Suppressor macrophage treated with lipopolysaccharide for 1 hour (primary cell): ENCODE data around the gene CPE.
A peak's percentile ranks its signal among the peaks of the same experiment; 100 is the strongest.

Experiments
- DNase-seq, 3 donors: peaks; one replicate each; pipeline ENCODE4 v3.0.0-alpha.2; 2020 to 2022

CPE gene

GRCh38 chr4:165367040-165367439 lies 11.8 kb upstream of the CPE start:
- no peak for DNase-seq

DNA sequence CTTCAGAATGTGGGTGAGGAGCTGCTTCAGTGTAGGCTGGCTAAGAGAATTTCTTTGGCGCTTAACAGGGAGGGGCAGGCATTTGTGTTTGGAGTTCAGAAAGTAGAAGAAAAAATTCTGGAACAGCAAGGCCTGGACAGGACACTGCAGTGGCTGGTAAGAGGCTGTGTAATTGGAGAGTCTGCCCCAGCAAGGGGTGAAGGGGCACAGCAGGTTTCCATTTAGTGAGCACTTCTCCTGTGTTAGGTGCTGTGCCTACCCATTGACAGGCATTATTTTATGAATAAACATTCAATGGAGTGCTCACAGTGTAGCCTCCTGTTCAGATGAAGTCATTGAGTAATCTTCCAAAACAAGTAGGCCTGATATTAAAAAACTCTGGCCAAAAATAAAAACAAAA lies 10.7 kb upstream of the CPE start:
- no peak for DNase-seq

DNA sequence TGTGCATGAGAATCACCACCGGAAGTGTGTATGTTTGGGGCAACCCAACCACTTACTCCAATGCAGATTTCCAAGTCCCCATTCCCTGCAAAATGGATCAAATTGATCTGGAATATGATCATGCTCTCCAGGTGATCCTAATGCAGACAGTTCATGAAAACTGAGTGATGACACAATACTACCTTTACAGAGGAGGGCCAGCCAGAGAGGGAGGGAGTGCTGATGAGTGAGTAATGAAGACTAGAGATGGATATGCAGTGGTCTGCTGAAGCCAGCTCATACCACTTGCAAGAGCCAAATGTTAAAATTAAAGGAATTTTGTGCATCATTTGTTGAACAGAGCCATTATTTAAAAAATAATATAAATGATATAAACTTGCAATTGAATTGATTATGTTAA lies 10.2 kb upstream of the CPE start:
- no peak for DNase-seq

GRCh38 chr4:165369522-165369921 lies 9.3 kb upstream of the CPE start:
- peak in 2 of 3 donors; percentile 33 to 34 for DNase-seq

GRCh38 chr4:165370530-165370929 lies 8.3 kb upstream of the CPE start:
- no peak for DNase-seq

DNA sequence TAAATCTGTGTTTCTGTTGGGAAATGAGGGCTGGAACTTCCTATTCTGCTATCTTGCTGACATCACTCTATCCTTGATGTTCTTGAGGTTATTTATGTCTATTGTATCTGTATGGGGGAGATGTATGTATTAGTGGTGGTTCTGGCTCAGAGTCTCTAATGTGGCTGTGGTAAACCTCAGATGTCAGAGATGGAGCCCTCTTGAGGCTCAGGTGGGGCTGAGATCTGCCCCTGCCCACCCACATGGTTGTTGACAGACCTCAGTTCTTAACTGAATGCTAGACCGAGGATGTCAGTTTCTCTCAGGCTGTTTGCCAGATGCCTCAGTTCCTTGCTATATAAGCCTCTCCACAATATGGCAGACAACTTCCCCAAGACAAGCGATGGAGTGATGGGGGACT lies 3.3 kb upstream of the CPE start:
- DNase-seq, result no peak

- DNase-seq, result no peak
These were observed 437 bp upstream of the CPE start for GRCh38 chr4:165378398-165378744.

GRCh38 chr4:165379678-165380064 lies 863 bp downstream of the CPE start:
- DNase-seq, result no peak

- DNase-seq, result no peak
These were observed 2.0 kb downstream of the CPE start for GRCh38 chr4:165380805-165381204.

GRCh38 chr4:165381821-165382373 lies 3.1 kb downstream of the CPE start:
- DNase-seq, result no peak

- no peak for DNase-seq
These were observed 3.8 kb downstream of the CPE start for GRCh38 chr4:165382640-165383039.

- no peak for DNase-seq
These were observed 4.8 kb downstream of the CPE start for GRCh38 chr4:165383591-165384073.

GRCh38 chr4:165384186-165384585 lies 5.4 kb downstream of the CPE start:
- no peak for DNase-seq

DNA sequence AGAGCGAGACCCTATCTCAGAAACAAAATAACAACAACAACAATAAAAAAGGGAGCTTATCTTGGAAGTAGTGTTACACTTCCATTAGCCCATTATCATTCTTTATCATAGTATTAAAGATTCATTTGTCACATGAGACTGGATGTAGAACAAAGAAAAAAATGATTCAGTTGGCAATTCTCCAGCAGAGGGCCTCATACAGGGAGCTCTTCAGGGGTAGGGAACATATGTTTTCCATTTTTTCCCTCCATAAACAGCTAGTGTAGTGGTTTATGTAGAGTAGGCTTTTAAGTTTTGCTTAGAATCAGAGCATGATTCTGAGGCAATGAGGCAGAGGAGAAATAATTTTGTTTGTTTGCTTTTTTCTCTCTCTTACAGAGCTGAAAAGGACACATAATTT lies 5.8 kb downstream of the CPE start:
- no peak for DNase-seq

DNA sequence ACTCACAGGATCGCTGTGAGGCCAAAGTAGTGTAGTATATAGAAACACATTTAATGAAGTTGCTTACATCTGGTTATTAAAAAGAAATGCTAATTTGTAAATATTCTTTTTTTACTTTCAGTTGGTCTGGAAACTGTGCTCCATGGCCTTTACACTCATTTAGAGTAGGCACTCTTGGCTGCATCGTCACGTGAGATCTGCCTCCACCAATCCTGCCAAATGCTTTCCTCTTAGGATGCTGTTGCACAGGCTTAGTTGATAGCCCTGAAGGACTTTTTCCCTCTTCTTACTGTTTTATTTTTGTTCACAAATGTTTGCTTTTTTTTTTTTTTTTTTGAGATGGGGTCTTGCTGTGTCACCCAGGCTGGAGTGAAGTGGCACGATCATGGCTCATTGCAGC lies 6.3 kb downstream of the CPE start:
- DNase-seq, result no peak

GRCh38 chr4:165386328-165386727 lies 7.5 kb downstream of the CPE start:
- no peak for DNase-seq

- no peak for DNase-seq
These were observed 9.9 kb downstream of the CPE start for GRCh38 chr4:165388756-165389155.

- no peak for DNase-seq
These were observed 14.2 kb downstream of the CPE start for GRCh38 chr4:165393051-165393450.

DNA sequence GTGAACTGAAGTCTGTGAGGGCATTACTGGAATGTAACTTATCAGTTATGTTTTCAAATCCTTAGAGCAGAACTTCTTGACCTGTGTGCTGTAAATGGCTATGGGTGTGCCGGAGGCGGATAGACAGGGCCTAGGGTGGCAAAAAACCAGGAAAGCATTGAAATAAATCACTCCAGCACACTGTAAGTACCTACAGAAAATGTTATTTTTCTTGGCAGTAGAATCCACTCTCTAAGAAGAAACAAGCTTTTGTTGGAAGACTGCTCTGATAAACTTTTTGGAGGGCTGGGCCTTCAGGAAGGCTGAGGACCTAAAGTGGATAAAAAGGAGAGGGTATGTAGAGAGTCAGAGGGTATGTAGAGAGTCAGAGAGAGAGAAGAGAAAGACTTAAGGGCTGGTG lies 14.9 kb downstream of the CPE start:
- DNase-seq, result no peak

DNA sequence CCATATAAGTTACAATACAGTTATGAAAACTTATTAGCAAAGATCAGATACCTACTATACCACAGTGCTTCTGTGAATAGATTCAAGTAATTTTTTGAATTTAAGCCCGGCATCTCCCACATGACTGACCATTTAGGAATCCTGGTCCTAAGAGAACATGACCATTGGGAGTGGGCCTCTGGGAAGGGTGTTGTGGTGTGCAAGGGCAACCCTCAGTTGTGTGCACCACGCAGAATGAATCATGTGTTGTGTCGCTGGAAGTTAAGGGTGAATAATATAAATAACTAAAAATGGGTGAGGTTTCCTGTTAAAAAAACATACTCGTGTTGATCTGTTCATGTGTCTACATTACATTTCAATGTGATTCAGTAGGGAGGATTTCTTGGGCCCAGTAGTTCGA lies 15.5 kb downstream of the CPE start:
- no peak for DNase-seq

GRCh38 chr4:165398570-165398969 lies 19.8 kb downstream of the CPE start:
- DNase-seq, result no peak

DNA sequence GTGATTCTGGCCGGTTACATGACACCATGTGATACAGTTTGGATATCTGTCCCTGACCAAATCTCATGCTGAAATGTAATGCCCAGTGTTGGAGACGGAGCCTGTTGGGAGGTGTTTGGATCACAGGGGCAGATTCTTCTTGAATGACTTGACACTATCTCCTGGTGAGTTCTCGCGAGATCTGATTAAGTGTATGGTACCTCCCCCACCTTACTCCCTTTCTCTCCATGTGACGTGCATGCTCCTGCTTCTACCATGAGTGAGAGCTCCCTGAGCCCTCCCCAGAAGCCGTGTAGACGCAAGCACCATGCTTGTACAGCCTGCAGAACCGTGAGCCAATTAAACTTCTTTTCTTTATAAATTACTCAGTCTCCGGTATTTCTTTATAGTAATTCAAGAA lies 23.6 kb downstream of the CPE start:
- DNase-seq, result no peak

GRCh38 chr4:165403048-165403447 lies 24.2 kb downstream of the CPE start:
- DNase-seq, result no peak

GRCh38 chr4:165403637-165404036 lies 24.8 kb downstream of the CPE start:
- DNase-seq, result no peak

GRCh38 chr4:165404080-165404479 lies 25.3 kb downstream of the CPE start:
- no peak for DNase-seq

DNA sequence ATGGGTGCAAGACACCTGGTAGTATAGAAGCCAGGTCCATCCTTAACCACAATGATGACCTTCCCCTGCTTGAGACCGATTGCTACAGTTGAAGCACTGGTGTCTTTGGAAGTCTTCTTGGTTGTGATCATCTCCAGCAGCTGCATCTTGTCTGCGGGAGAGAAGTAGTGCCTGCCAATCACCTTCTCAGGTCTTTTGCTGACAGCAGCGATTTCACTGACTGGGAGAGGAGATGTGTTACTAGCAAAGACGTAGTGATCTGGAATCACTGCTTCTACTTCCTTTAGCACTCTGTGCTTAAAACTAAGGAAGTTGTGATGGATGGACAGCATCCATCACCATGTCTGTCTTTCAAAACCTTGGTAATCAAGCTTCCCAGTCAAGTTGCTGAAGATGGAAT lies 25.9 kb downstream of the CPE start:
- DNase-seq, result no peak
